ENCODE measurements around the gene CXorf49B. TPM values are rescaled to one million over a fixed set of nuclear protein-coding genes. Genes with fewer than 3 reads are reported as not detected.

The CXorf49B gene
- total RNA-seq, 2 donors from 2014 or later = not detected

GRCh38 chrX:71815121-71815905, 52.2 kb downstream of the CXorf49B start:
- no peak for ATAC-seq (ENCODE audit: insufficient number of reproducible peaks, low FRiP score, low read depth)

GRCh38 chrX:71815906-71816156, 52.7 kb downstream of the CXorf49B start:
- H3K4me3 ChIP-seq = no peak overlapping the region
- H3K36me3 ChIP-seq = no peaks in the 10 kb centered on the region
- H3K27ac ChIP-seq = no peak overlapping the region
- ATAC-seq (ENCODE audit: insufficient number of reproducible peaks, low FRiP score, low read depth) (no peak), DNase-seq (ENCODE audit: low spot score) (no peak)
- H3K9me3 ChIP-seq = no peaks in the 10 kb centered on the region
- no peak for TF ChIP-seq CTCF (IDR thresholded peaks at IDR 0.05)
- H3K4me1 ChIP-seq (ENCODE audit: control insufficient read depth in 1 of 2, low read depth in 2 of 2) = no peaks in the 10 kb centered on the region
- no peaks in the 10 kb centered on the region for H3K27me3 ChIP-seq (replicated peaks; ENCODE audit: insufficient read depth)

More at GRCh38 chrX:71815121-71815905, 52.2 kb downstream of the CXorf49B start:
- no peaks in the 10 kb centered on the region for H3K36me3 ChIP-seq
- no peaks in the 10 kb centered on the region for H3K9me3 ChIP-seq
- H3K4me3 ChIP-seq = no peak overlapping the region
- H3K4me1 ChIP-seq (ENCODE audit: control insufficient read depth in 1 of 2, low read depth in 2 of 2) = no peaks in the 10 kb centered on the region
- DNase-seq (ENCODE audit: low spot score) = no peak
- TF ChIP-seq CTCF (IDR thresholded peaks at IDR 0.05) = no peak
- no peak overlapping the region for H3K27ac ChIP-seq
- H3K27me3 ChIP-seq (replicated peaks; ENCODE audit: insufficient read depth) = no peaks in the 10 kb centered on the region

Other genes with a start within 250 kb of the CXorf49B start
- 100 to 1,000 TPM; 196 to 258 TPM for gene OGT, start 230.2 kb upstream of the CXorf49B start, total RNA-seq
- 1 to 10 TPM; 5.1 to 5.4 TPM for gene GCNA, start 184.9 kb upstream of the CXorf49B start, total RNA-seq
- gene CXCR3, start 144.8 kb upstream of the CXorf49B start, total RNA-seq = under 1 TPM in 1 of 2 donors, not detected in 1; 0.99 TPM
- not detected for gene CXorf49, start 45.1 kb upstream of the CXorf49B start, total RNA-seq
- 10 to 100 TPM; 15.0 to 16.5 TPM for gene NHSL2, start 147.5 kb downstream of the CXorf49B start, total RNA-seq